GM23338 (cell line): ENCODE data around the gene AMZ1. TPM values are rescaled to one million over a fixed set of nuclear protein-coding genes. Genes with fewer than 3 reads are reported as not detected.

ENCODE experiments used
- ATAC-seq: fragments of 200-7000 bp; cut with Tn5 transposase; 3 replicates; pipeline ENCODE4 v1.9.1; 2020
- DNase-seq: peaks from one replicate; pipeline ENCODE4 v3.0.0-alpha.2; 2015; ENCODE audit warnings: low spot score
- H2AFZ ChIP-seq: fragments of 200-600 bp; sonication (generic); 2 replicates; pipeline ENCODE4 v1.8.0; 2016; ENCODE audit warnings: antibody characterized with exemption, mild to moderate bottlenecking, moderate library complexity
- H3F3A ChIP-seq: fragments of 200-600 bp; sonication (generic); replicated peaks from 2 replicates; pipeline ENCODE4 v1.8.0; 2017; ENCODE audit warnings: antibody characterized with exemption, mixed run types, low read depth
- H3K27ac ChIP-seq: fragments of 200-600 bp; sonication (generic); 2 replicates; pipeline ENCODE4 v1.6.1; 2016; ENCODE audit warnings: low read depth
- H3K27me3 ChIP-seq: fragments of 200-600 bp; sonication (generic); 2 replicates; pipeline ENCODE4 v1.8.0; 2016; ENCODE audit warnings: mild to moderate bottlenecking, mixed run types, moderate library complexity; ENCODE audit not compliant: insufficient read depth
- H3K36me3 ChIP-seq: fragments of 200-600 bp; sonication (generic); 2 replicates; pipeline ENCODE4 v1.8.0; 2016; ENCODE audit warnings: mild to moderate bottlenecking; ENCODE audit not compliant: insufficient read depth
- H3K4me1 ChIP-seq: fragments of 200-600 bp; sonication (generic); 2 replicates; pipeline ENCODE4 v1.8.0; 2016; ENCODE audit warnings: mild to moderate bottlenecking, moderate library complexity; ENCODE audit not compliant: insufficient read depth
- H3K4me2 ChIP-seq: fragments of 200-600 bp; sonication (generic); 2 replicates; pipeline ENCODE4 v1.7.1; 2017; ENCODE audit warnings: mixed run types
- H3K4me3 ChIP-seq: fragments of 200-600 bp; sonication (generic); 2 replicates; pipeline ENCODE4 v1.6.1; 2016; ENCODE audit warnings: mixed run types
- H3K79me2 ChIP-seq: fragments of 200-600 bp; sonication (generic); replicated peaks from 2 replicates; pipeline ENCODE4 v1.8.0; 2017; ENCODE audit warnings: mild to moderate bottlenecking; ENCODE audit not compliant: insufficient read depth
- H3K9me2 ChIP-seq: fragments of 200-600 bp; sonication (generic); 2 replicates; pipeline ENCODE4 v1.8.0; 2017; ENCODE audit not compliant: insufficient read depth
- H4K20me1 ChIP-seq: fragments of 200-600 bp; sonication (generic); replicated peaks from 2 replicates; pipeline ENCODE4 v1.8.0; 2017; ENCODE audit warnings: mild to moderate bottlenecking; ENCODE audit not compliant: insufficient read depth
- H3K27ac Mint-ChIP-seq: 2 replicates; pipeline ENCODE4 v1.8.0; 2020; ENCODE audit warnings: inconsistent platforms, mild to moderate bottlenecking, moderate library complexity, mixed read lengths
- H3K27me3 Mint-ChIP-seq: 3 replicates; pipeline ENCODE4 v1.8.0; 2022; ENCODE audit warnings: low read depth, mild to moderate bottlenecking, moderate library complexity, mixed read lengths, inconsistent platforms; ENCODE audit not compliant: insufficient read depth, poor library complexity
- H3K36me3 Mint-ChIP-seq: 3 replicates; pipeline ENCODE4 v1.8.0; 2021; ENCODE audit warnings: low read depth, mild to moderate bottlenecking, inconsistent platforms, moderate library complexity, mixed read lengths
- H3K4me1 Mint-ChIP-seq: 3 replicates; pipeline ENCODE4 v1.8.0; 2020; ENCODE audit warnings: mild to moderate bottlenecking, inconsistent platforms, mixed read lengths
- H3K4me3 Mint-ChIP-seq: 3 replicates; pipeline ENCODE4 v1.8.0; 2021; ENCODE audit warnings: moderate library complexity, mild to moderate bottlenecking, inconsistent platforms, mixed read lengths
- H3K9me3 Mint-ChIP-seq: 3 replicates; pipeline ENCODE4 v1.8.0; 2020; ENCODE audit warnings: moderate library complexity, mild to moderate bottlenecking, inconsistent platforms, mixed read lengths
- CREB1 ChIP-seq: fragments of 250-450 bp; sonication (Bioruptor Pico); IDR thresholded peaks from 2 replicates; pipeline ENCODE4 v1.5.0; 2020; ENCODE audit warnings: low read depth, mild to moderate bottlenecking, moderate library complexity
- EZH2 ChIP-seq: fragments of 200-600 bp; sonication (generic); IDR thresholded peaks from one replicate; pipeline ENCODE4 v1.8.0; 2017; ENCODE audit warnings: antibody characterized with exemption, mild to moderate bottlenecking, low read depth; ENCODE audit not compliant: unreplicated experiment
- EZH2phosphoT487 ChIP-seq: fragments of 200-600 bp; sonication (generic); IDR thresholded peaks from one replicate; pipeline ENCODE4 v1.8.1; 2018; ENCODE audit warnings: antibody characterized with exemption; ENCODE audit not compliant: unreplicated experiment
- JUNB ChIP-seq: IDR thresholded peaks from one replicate; pipeline ENCODE4 v1.6.1; 2016; ENCODE audit warnings: antibody characterized with exemption; ENCODE audit not compliant: unreplicated experiment
- NANOG ChIP-seq: IDR thresholded peaks from 2 replicates; pipeline ENCODE4 v1.6.1; 2016; ENCODE audit warnings: antibody characterized with exemption, borderline replicate concordance
- POLR2AphosphoS5 ChIP-seq: IDR thresholded peaks from 2 replicates; pipeline ENCODE4 v1.6.1; 2016; ENCODE audit warnings: antibody characterized with exemption, low read depth
- REST ChIP-seq: IDR thresholded peaks from one replicate; pipeline ENCODE4 v1.6.1; 2018; ENCODE audit warnings: antibody characterized with exemption; ENCODE audit not compliant: unreplicated experiment
- STAT1 ChIP-seq: IDR thresholded peaks from one replicate; pipeline ENCODE4 v1.6.1; 2016; ENCODE audit warnings: antibody characterized with exemption; ENCODE audit not compliant: unreplicated experiment
- ZNF114 ChIP-seq: fragments of 250-450 bp; sonication (Bioruptor Pico); IDR thresholded peaks from 2 replicates; pipeline ENCODE4 v1.5.0; 2020; ENCODE audit warnings: mild to moderate bottlenecking, moderate library complexity
- ZNF331 ChIP-seq: fragments of 250-450 bp; sonication (Bioruptor Pico); IDR thresholded peaks from 2 replicates; pipeline ENCODE4 v1.5.0; 2020; ENCODE audit warnings: low read depth, mild to moderate bottlenecking, moderate library complexity
- ZNF462 ChIP-seq: fragments of 250-450 bp; sonication (Bioruptor Pico); IDR thresholded peaks from 2 replicates; pipeline ENCODE4 v1.5.0; 2020; ENCODE audit warnings: mild to moderate bottlenecking, moderate library complexity
- polyA plus RNA-seq: library from polyadenylated mRNA; unstranded; fragments of >200 nt; fragmentation: Nextera tagmentation; extraction: Ambion mirVana; gene quantifications from 2 replicates; pipeline ENCODE4 v1.2.1, GENCODE V29; 2016
- total RNA-seq: library from RNA; depleted of rRNA; stranded (reverse); fragments of >200 nt; shearing (Covaris generic); gene quantifications from 2 replicates; pipeline ENCODE4 v1.2.3, GENCODE V29; 2014
- TF ChIP-seq, protein P1 (sequence below): IDR thresholded peaks from 2 replicates; pipeline ENCODE4 v1.6.1; 2016; ENCODE audit warnings: antibody characterized with exemption
- TF ChIP-seq, protein P2 (sequence below), 2 experiments: fragments of 200-600 bp in 1 of 2; sonication (generic) in 1 of 2; conservative IDR thresholded peaks; 2 replicates each; pipeline versions ENCODE4 v1.5.1 to v1.6.1; 2016 to 2017; ENCODE audit warnings: antibody characterized with exemption in 2 of 2, low read depth in 2 of 2, mild to moderate bottlenecking in 2 of 2, moderate library complexity in 1 of 2

Gene AMZ1
- total and polyA plus RNA-seq, 2 experiments from 2014 or later, result 0.73 to 4.5 TPM

GRCh38 chr7:2689343-2689847 is 1.4 kb downstream of the AMZ1 start:
- Histone ChIP-seq H4K20me1 (no peaks in the 10 kb centered on the region), H3K4me2 (no peak overlapping the region), H3K27me3 (peaks cover 25% of the 10 kb centered on the region), H3K4me3 (no peak overlapping the region), H3K79me2 (no peaks in the 10 kb centered on the region), H3K36me3 (no peaks in the 10 kb centered on the region), H2AFZ (no peak overlapping the region; the same call in 1 of the 2 replicates), H3K27ac (no peak overlapping the region), H3F3A (0 out of 2 replicates have a peak, but pooled peaks cover 9% of the 10 kb centered on the region), H3K4me1 (no peaks in the 10 kb centered on the region; the same call in 1 of the 2 replicates), H3K9me2 (no peaks in the 10 kb centered on the region)
- DNase-seq (no peak), ATAC-seq (no peak)
- no peak overlapping the region for H3K27ac Mint-ChIP-seq
- peaks cover 13% of the 10 kb centered on the region for H3K4me1 Mint-ChIP-seq
- TF ChIP-seq CREB1 (CRISPR knock-in tag) (no peak), STAT1 (no peak), ZNF462 (no peak), REST (no peak), NANOG (no peak), EZH2 (no peak), ZNF114 (CRISPR knock-in tag) (no peak), ZNF331 (CRISPR knock-in tag) (no peak), EZH2phosphoT487 (no peak), JUNB (no peak), POLR2AphosphoS5 (no peak)
- TF ChIP-seq, protein P1, sequence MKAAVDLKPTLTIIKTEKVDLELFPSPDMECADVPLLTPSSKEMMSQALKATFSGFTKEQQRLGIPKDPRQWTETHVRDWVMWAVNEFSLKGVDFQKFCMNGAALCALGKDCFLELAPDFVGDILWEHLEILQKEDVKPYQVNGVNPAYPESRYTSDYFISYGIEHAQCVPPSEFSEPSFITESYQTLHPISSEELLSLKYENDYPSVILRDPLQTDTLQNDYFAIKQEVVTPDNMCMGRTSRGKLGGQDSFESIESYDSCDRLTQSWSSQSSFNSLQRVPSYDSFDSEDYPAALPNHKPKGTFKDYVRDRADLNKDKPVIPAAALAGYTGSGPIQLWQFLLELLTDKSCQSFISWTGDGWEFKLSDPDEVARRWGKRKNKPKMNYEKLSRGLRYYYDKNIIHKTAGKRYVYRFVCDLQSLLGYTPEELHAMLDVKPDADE, result no peak
- TF ChIP-seq, protein P2, sequence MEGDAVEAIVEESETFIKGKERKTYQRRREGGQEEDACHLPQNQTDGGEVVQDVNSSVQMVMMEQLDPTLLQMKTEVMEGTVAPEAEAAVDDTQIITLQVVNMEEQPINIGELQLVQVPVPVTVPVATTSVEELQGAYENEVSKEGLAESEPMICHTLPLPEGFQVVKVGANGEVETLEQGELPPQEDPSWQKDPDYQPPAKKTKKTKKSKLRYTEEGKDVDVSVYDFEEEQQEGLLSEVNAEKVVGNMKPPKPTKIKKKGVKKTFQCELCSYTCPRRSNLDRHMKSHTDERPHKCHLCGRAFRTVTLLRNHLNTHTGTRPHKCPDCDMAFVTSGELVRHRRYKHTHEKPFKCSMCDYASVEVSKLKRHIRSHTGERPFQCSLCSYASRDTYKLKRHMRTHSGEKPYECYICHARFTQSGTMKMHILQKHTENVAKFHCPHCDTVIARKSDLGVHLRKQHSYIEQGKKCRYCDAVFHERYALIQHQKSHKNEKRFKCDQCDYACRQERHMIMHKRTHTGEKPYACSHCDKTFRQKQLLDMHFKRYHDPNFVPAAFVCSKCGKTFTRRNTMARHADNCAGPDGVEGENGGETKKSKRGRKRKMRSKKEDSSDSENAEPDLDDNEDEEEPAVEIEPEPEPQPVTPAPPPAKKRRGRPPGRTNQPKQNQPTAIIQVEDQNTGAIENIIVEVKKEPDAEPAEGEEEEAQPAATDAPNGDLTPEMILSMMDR (conservative IDR thresholded peaks at IDR 0.05; ENCODE audit: low read depth in 2 of 2), result no peak
- no peaks in the 10 kb centered on the region for H3K36me3 Mint-ChIP-seq
- H3K4me3 Mint-ChIP-seq, result peak overlapping the region; percentile 67; the same call in 2 of the 3 replicates
- no peaks in the 10 kb centered on the region for H3K9me3 Mint-ChIP-seq
- H3K27me3 Mint-ChIP-seq, result peaks cover 26% of the 10 kb centered on the region
